ENCODE measurements around the gene PLS1. TPM values are rescaled to one million over a fixed set of nuclear protein-coding genes. Genes with fewer than 3 reads are reported as not detected.
"Not testable (repeated sequence)": the region's sequence is repeated elsewhere in the genome, so short reads cannot be mapped to it uniquely, and the experiment has no call there.

Gene PLS1
- total RNA-seq, 1 donor from 2014 or later: 15.7 TPM

DNA sequence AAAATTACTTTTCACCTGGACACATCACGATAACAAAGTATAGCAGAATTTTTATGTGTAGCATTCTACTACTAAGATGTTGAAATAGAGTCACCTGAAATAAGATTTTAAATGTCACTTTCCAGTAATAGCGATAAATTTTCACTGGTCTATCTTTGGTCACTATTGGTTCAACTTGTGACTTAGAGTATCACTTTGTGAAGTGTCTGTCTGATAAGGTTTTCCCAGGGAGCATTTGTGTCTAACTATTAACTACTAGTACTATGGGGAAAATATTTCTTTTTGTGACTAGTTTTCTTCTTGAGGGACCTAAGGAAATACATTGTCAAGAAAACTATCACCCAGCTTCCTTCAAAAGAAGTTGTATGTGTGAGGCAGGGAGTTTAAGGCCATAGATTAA is 138.6 kb downstream of the PLS1 start:
- Mint-ChIP-seq H3K27me3 (no peaks in the 10 kb centered on the region), H3K36me3 (ENCODE audit: insufficient read depth) (no peaks in the 10 kb centered on the region), H3K4me1 (ENCODE audit: low read depth) (peaks cover 16% of the 10 kb centered on the region), H3K4me3 (ENCODE audit: low read depth) (no peak overlapping the region), H3K27ac (no peak overlapping the region), H3K9me3 (ENCODE audit: low read depth) (no peaks in the 10 kb centered on the region)
- TF ChIP-seq, protein P1, sequence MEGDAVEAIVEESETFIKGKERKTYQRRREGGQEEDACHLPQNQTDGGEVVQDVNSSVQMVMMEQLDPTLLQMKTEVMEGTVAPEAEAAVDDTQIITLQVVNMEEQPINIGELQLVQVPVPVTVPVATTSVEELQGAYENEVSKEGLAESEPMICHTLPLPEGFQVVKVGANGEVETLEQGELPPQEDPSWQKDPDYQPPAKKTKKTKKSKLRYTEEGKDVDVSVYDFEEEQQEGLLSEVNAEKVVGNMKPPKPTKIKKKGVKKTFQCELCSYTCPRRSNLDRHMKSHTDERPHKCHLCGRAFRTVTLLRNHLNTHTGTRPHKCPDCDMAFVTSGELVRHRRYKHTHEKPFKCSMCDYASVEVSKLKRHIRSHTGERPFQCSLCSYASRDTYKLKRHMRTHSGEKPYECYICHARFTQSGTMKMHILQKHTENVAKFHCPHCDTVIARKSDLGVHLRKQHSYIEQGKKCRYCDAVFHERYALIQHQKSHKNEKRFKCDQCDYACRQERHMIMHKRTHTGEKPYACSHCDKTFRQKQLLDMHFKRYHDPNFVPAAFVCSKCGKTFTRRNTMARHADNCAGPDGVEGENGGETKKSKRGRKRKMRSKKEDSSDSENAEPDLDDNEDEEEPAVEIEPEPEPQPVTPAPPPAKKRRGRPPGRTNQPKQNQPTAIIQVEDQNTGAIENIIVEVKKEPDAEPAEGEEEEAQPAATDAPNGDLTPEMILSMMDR (IDR thresholded peaks at IDR 0.05; ENCODE audit: unreplicated experiment): no peak
- DNase-seq (ENCODE audit: low spot score, unreplicated experiment): no peak

DNA sequence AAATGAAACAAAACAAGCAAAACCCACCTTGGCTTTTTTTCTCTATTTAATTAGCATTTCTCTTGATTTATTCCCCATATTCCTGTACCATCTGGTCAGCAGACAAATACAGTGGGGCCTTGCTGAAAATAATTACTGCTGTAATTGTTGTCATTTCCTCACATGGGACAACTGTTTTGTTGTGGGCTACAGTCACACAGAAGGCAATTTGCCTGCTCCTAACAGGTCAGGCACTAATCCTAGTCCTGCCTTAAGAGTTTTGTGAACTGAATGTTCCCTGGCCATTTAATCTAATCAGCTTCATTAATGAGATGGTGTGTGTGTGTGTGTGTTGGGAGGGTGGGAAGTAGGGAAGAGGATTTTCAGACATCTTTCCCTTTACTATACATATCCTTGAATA is 139.3 kb downstream of the PLS1 start:
- DNase-seq (ENCODE audit: low spot score, unreplicated experiment): no peak
- no peak overlapping the region for H3K27ac Mint-ChIP-seq
- TF ChIP-seq, protein P1 (IDR thresholded peaks at IDR 0.05; ENCODE audit: unreplicated experiment): no peak
- H3K9me3 Mint-ChIP-seq (ENCODE audit: low read depth): no peaks in the 10 kb centered on the region
- H3K27me3 Mint-ChIP-seq: no peaks in the 10 kb centered on the region
- H3K4me1 Mint-ChIP-seq (ENCODE audit: low read depth): peaks cover 16% of the 10 kb centered on the region
- H3K36me3 Mint-ChIP-seq (ENCODE audit: insufficient read depth): no peaks in the 10 kb centered on the region
- H3K4me3 Mint-ChIP-seq (ENCODE audit: low read depth): no peak overlapping the region

DNA sequence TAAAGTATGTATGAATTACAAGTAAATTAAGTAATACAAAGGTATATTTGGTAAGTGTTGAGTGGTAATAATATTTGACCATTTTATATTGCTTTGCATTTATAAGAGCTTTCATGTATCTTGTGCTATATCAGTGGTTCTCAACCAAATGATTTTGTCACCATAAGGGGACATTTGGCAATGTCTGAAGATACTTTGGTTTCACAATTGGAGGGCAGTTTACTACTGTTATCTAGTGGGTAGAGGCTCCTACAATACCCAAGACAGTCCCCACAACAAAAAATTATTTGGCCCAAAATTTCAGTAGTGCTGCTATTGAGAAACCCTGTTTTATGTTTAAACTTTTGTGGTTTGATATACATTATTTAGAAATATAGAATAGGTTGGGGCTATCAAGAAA is 142.2 kb downstream of the PLS1 start:
- H3K4me3 Mint-ChIP-seq (ENCODE audit: low read depth): no peak overlapping the region

DNA sequence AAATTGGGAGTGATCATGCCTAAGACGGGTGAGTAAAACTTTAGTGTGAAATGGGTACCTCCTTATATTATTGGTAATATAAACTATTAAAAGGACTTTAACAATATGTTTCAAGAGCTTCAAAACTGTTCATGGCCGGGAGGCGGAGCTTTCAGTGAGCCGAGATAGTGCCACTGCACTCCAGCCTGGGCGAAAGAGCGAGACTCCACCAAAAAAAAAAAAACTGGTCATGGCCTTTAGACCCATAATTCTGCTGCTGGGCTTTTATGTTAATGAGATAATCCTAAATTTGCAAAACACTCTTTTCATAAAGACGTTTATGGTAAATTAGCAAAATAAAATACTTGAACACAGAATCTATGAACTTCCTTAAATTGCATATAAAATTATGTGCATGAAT is 150.5 kb downstream of the PLS1 start:
- no peak for DNase-seq (ENCODE audit: low spot score, unreplicated experiment)
- Mint-ChIP-seq H3K4me3 (ENCODE audit: low read depth) (no peak overlapping the region), H3K9me3 (ENCODE audit: low read depth) (peaks cover 8% of the 10 kb centered on the region), H3K27ac (no peak overlapping the region), H3K36me3 (ENCODE audit: insufficient read depth) (peaks cover 16% of the 10 kb centered on the region), H3K27me3 (no peaks in the 10 kb centered on the region), H3K4me1 (ENCODE audit: low read depth) (peaks cover 4% of the 10 kb centered on the region)
- TF ChIP-seq, protein P1 (IDR thresholded peaks at IDR 0.05; ENCODE audit: unreplicated experiment): no peak

More for the DNA sequence above, 142.2 kb downstream of the PLS1 start:
- Mint-ChIP-seq H3K9me3 (ENCODE audit: low read depth) (no peaks in the 10 kb centered on the region), H3K27me3 (no peaks in the 10 kb centered on the region), H3K27ac (no peak overlapping the region), H3K4me1 (ENCODE audit: low read depth) (peaks cover 12% of the 10 kb centered on the region), H3K36me3 (ENCODE audit: insufficient read depth) (no peaks in the 10 kb centered on the region)
- no peak for DNase-seq (ENCODE audit: low spot score, unreplicated experiment)
- TF ChIP-seq, protein P1 (IDR thresholded peaks at IDR 0.05; ENCODE audit: unreplicated experiment): no peak

DNA sequence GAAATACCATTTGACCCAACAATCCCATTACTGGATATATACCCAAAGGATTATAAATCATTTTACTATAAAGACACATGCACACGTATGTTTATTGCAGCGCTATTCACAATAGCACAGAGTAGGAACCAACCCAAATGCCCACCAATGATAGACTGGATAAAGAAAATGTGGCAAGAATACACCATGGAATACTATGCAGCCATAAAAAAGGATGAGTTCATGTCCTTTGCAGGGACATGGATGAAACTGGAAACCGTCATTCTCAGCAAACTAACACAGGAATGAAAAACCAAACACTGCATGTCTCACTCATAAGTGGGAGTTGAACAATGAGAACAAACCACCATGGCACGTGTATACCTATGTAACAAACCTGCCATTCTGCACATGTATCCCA is 154.3 kb downstream of the PLS1 start:
- not testable (repeated sequence) for H3K27ac Mint-ChIP-seq; H3K4me3 Mint-ChIP-seq (ENCODE audit: low read depth); H3K9me3 Mint-ChIP-seq (ENCODE audit: low read depth); H3K27me3 Mint-ChIP-seq; DNase-seq (ENCODE audit: low spot score, unreplicated experiment); H3K4me1 Mint-ChIP-seq (ENCODE audit: low read depth)
- peaks cover 19% of the 10 kb centered on the region for H3K36me3 Mint-ChIP-seq (ENCODE audit: insufficient read depth)

DNA sequence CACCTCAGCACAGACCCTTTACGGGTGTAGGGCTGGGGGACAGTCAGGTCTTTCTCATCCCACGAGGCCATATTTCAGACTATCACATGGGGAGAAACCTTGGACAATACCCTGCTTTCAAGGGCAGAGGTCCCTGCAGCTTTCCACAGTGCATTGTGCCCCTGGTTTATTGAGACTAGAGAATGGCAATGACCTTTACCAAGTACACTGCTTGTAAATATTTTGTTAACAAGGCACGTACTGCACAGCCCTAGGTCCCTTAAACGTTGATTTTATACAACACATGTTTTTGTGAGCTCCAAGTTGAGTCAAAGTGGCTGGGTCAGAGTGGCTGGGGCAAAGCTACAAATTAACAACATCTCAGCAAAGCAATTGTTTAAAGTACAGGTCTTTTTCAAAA is 156.4 kb downstream of the PLS1 start:
- not testable (repeated sequence) for H3K9me3 Mint-ChIP-seq (ENCODE audit: low read depth); H3K27ac Mint-ChIP-seq

More for the DNA sequence above, 156.4 kb downstream of the PLS1 start:
- not testable (repeated sequence) for H3K4me3 Mint-ChIP-seq (ENCODE audit: low read depth); DNase-seq (ENCODE audit: low spot score, unreplicated experiment); H3K4me1 Mint-ChIP-seq (ENCODE audit: low read depth); H3K27me3 Mint-ChIP-seq
- H3K36me3 Mint-ChIP-seq (ENCODE audit: insufficient read depth): peaks cover 24% of the 10 kb centered on the region

All from progenitor cell of endocrine pancreas (in vitro differentiated cells).